Body of pancreas (tissue), 4 donors: ENCODE measurements around the gene OR13C2.
"Not testable (repeated sequence)": the region's sequence is repeated elsewhere in the genome, so short reads cannot be mapped to it uniquely, and the experiment has no call there.

Source experiments
- POLR2A ChIP-seq, 3 donors: fragments of 450-650 bp; IDR thresholded peaks; one replicate each; pipeline ENCODE4 v1.6.1; 2016; ENCODE audit warnings: antibody characterized with exemption in 3 of 3, mild to moderate bottlenecking in 2 of 3
- TF ChIP-seq, protein P1 (sequence below), 7 experiments: fragments of 450-650 bp in 4 of 7; fragments of 200-600 bp in 3 of 7; sonication (generic) in 3 of 7; IDR thresholded peaks; one replicate each; pipeline ENCODE4 v1.5.1; 2016 to 2019; ENCODE audit warnings: antibody characterized with exemption in 7 of 7

DNA sequence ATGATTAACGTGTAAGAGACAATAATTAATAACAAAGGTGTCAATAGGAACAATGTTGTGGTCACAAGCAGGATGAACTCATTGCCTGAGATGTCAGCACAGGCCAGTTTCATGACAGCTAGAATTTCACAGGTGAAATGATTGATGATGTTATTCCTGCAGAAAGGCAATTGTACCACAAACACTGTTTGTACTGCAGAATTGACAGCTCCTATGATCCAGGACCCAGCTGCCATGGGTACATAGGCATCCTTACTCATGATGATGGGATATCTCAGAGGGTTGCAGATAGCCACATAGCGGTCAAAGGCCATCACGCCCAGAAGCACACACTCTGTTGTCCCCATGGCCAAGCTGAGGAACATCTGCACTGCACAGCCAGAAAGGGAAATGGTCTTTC lies 6.7 kb downstream of the OR13C2 start:
- TF ChIP-seq, protein P1, sequence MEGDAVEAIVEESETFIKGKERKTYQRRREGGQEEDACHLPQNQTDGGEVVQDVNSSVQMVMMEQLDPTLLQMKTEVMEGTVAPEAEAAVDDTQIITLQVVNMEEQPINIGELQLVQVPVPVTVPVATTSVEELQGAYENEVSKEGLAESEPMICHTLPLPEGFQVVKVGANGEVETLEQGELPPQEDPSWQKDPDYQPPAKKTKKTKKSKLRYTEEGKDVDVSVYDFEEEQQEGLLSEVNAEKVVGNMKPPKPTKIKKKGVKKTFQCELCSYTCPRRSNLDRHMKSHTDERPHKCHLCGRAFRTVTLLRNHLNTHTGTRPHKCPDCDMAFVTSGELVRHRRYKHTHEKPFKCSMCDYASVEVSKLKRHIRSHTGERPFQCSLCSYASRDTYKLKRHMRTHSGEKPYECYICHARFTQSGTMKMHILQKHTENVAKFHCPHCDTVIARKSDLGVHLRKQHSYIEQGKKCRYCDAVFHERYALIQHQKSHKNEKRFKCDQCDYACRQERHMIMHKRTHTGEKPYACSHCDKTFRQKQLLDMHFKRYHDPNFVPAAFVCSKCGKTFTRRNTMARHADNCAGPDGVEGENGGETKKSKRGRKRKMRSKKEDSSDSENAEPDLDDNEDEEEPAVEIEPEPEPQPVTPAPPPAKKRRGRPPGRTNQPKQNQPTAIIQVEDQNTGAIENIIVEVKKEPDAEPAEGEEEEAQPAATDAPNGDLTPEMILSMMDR (IDR thresholded peaks at IDR 0.05) = not testable (repeated sequence)
- not testable (repeated sequence) for TF ChIP-seq POLR2A (IDR thresholded peaks at IDR 0.05)
